Colon (tissue), 2 donors: ENCODE measurements around the gene C16orf89.
"Not testable (repeated sequence)": the region's sequence is repeated elsewhere in the genome, so short reads cannot be mapped to it uniquely, and the experiment has no call there.

ENCODE experiments used
- FAIRE-seq: peaks from 2 replicates; lab custom pipeline; 2012; peaks lifted over from hg19 to GRCh38; lab: Jason Lieb, UNC
- donor health status: control.
- donor health status: control.

C16orf89 gene

DNA sequence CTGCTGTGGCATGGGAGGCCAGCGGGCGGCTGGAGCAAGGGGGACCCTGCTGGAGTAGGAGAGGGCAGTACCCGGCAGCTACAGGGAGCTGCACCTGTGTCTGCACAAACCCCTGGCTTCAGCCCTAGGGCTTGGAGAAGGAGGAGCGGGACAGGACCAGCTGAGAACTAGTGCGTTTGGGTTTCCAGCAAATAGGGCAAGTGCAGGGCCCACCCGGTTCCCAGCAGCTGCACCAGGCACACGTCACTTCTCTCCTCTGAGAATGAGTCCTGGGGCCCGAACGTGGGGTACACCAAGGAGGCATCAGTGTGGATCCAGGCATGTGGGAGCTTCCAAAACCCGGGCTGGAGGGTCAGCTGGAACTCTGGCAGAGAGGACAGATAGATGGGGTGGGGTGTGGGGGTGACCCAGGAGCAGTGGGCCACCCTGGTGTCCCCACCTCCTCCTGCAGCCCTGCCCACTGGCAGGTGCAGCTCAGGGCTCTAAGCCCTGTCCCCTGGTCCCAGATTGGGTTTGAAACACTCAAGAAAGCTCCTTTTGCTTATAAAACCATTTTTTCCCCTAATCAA is 5.6 kb downstream of the C16orf89 start:
- no peak for FAIRE-seq

DNA sequence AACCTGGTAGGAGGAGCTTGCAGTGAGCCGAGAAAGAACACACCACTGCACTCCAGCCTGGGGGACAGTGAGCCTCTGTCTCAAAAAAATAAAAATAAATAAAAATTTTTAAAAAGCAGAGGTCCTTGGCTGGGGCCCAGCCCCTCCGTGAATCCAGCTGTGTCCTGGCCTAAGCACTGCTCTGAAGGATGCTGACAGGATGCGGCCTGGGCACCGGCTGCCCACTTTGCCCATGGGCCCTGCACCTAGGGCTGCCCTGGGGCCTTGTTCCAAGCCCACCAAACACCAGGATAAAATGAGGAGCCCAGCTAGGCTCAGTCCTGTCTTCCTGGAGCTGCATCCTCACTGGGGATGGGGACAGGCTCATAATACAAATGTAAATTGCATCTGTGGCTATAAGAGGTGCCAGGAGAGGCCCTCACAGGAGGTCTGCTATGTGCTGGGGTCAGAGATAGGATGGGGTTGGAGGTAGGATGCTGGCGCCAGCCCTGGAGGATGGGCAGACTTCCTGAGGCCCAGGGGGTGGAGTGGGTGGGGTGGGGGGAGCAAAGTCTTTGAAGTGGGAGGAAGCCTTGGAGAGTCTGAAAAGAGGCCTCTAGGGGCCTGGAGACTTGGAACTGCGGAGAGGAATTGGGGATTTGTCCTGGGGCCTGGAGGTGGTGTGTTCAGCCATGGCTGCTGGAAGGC is 6.2 kb downstream of the C16orf89 start:
- no peak for FAIRE-seq

DNA sequence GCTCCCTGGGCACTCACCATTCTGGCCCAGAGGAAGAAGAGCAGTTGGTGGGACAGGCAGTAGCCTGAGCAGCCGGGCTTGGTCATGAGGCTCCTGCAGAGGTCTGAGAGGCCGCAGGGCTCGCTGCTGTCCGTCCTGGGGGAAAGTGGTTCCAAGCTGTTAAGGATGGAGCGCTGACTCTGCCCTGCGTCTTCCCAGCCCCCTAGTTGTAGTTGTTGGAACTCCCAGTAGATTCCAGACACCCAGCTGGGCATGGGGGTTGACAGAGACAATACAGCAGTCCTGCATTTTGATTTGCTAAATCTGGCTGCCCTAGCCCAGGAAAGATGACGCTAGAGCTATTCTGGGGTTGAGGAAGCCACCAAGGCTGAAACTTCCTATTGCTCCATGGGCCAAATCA is 7.3 kb downstream of the C16orf89 start:
- FAIRE-seq, result no peak

DNA sequence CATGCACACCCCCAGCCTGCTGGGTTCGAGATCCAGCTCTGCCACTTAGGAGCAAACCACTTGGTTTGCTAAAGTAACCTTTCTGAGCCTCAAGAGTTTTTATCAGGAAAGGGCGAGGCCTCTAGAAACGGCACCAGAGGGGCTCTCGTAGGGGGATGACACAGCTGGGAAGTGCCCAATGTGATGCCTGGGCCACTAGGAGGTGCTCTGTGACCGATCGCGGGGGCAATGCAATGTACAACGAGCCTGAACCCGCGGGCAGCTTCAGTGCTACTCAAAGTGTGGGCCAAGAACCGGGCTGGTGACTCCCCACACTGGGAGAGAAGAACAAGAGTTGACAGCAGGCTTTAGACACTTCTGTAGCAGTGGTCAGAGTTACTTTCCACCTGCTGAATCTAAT is 9.4 kb downstream of the C16orf89 start:
- FAIRE-seq, result no peak

DNA sequence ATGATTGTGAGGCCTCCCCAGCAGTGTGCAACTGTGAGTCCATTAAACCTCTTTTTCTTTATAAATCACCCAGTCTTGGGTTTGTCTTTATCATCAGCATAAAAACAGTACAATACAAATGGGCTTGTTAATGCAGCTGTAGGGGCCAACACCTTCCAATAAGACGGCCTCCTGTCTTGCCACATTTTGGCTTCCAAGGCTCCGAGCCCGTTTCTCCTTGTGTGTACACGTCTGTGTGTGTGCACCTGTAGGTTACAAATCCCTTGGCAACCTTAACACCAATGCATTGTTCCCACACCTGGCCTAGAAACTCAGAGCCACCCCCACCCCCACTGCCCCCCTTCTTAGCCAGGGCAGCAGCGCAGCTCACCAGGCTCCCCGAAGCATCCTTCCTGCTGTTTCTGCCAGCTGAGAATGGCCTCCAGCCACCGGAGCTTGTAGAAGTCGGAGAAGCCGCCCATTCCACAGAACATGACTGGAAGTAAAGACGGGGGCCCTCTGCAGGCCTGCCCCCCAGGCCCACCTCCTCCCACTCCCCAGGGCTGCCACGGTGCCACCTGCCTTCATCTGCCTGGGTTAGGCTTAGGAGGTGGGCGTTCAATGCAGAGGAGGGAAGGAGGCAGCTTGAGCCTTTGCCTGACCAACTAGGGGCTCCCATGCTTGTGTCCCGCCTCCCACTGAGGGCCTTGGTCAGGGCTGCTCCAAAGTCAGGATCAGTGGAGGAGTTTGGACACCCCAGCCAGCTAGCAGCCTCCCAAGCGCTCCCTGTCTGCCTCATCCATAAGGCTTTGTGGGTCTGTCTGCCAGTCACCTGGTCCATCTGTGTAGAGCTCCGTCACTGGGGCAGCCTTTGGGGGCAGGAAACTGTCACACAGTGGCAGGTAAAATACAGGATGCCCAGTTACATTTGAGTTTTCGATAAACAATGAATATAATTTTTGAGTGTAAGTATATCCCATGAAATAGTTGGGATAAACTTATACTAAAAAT is 10.6 kb downstream of the C16orf89 start:
- FAIRE-seq, result no peak

DNA sequence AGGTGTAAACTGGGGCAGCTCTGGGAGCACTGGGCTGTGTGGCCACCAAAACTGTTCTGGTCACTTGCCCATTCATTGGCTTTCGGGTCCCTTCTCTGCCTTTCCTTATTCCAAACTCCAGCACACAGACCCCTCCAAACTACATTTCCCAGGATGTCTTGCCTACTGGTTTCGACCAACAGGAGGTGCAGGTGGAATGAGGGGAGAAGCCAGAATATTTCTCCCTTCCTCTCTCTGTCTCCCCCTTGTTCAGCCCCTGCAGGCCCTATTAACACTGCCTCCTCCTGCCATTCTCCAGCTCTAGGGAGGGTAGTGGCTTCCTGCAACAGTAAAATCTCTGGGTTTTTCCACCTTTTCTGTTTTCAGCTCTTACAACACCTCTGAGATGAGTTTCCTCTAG is 18.8 kb downstream of the C16orf89 start:
- no peak for FAIRE-seq

DNA sequence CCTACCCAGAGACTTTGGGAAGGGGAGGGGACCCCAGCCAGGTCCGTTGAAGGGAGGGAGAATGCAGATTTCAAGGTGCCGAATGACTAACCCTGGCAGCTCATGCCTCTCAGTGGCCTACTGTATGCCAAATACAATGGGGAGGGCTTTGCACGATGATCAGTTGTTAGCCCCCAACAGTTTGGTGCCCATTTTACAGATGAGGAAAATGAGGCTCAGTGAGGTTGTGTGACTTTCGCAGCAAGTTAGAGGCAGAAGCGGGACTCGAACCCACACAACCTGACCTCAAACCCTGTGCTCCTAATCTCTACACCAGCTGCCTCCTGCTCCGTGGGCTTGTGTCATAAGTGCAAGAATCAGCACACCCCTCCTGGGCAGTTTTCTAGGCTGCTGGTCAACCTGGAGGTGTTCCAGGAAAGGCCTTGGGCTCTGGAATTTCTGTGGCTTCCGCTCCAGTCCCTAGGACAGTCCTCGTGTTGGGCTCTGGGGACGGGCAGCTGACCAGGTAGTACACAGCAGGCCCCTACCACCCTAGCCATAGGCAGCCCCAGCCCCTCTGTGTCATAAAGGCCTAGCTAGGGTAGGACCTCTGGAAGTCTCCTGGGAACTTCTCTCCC is 20.1 kb downstream of the C16orf89 start:
- FAIRE-seq, result no peak

DNA sequence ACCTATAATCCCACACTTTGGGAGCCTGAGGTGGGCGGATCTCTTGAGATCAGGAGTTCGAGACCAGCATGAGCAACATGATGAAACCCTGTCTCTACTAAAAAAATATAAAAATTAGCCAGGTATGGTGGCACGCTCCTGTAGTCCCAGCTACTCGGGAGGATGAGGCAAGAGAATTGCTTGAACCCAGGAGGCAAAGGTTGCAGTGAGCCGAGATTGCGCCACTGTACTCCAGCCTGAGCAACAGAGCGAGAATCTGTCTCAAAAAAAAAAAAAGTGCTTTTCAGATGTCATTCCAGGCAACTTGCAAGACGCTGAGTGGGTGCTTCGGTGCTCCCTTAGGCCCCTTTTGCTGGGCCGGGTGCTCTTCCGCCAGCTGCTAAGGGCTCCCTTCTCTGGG is 21.2 kb downstream of the C16orf89 start:
- not testable (repeated sequence) for FAIRE-seq

DNA sequence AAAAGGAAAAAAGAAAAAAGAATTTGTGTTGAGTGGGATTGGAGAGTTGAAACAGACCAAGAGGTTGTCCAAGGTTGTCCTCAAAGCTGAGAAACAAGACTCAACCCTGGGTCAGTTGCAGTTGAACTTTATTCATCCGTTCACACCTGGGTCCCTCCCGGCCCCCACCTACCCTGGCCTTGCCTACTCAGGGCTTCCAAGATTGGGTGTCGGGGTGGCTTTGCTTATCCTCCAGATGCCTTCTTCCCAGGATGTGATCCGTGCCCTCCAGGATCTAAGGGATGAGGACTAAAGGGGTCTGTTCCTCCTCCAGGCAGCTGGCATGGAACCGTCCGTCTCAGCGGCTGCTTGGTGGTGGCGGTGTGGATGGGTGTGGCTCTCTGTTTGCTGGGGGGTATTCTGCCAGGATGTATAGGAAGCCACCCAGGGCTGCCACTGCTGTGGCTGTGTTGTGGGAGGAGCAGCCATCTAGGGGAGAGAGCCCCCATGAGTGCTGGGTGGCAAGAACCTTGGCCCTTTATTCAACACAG is 21.7 kb downstream of the C16orf89 start:
- FAIRE-seq, result no peak

DNA sequence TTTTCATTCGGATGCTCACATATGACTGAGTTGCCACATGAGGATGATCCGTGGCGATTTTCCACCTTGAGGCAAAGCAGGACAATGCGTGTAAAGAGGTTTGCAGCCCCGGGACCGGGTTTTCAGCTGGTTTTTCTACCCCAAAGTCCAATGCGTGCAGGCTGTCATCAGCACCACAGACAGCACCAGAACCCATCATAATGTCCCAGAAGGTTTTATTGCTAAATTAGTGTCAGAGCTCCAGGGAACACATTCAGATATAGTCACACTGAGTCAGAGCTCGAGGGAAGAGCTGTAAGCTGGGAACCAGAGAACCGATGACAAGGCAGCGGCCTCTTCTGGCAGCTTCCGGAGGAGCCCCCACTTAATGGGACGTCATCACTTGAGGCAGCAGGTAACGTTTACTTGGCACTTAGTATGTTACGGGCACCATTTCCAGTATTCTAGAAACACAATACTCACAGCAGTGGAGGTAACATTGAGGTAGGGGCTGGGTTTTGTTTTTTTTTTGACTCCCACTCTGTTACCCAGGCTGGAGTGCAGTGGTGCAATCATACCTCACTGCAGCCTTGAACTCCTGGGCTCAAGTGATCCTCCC is 23.1 kb downstream of the C16orf89 start:
- FAIRE-seq, result no peak

DNA sequence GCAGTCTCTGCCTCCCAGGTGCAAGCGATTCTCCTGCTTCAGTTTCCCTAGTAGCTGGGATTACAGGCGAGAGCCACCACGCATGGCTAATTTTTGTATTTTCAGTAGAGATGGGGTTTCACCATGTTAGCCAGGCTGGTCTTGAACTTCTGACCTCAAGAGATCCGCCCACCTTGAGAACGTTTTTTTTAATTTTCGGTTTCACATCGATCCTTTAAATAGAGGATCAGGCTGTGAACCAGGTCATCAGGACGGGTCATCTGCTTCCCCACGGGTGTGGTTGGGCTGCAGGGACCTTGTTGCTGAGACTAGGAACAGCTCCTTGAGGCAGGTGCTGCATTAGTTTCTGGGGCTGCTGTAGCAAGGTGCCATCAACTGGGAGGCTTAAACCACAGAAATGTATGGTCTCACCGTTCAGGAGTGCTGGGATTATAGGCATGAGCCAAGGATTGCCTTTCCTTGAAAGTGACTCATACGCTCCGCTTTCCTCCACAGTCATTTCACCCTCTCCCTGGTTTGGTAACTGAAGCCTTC is 24.1 kb downstream of the C16orf89 start:
- FAIRE-seq, result no peak

DNA sequence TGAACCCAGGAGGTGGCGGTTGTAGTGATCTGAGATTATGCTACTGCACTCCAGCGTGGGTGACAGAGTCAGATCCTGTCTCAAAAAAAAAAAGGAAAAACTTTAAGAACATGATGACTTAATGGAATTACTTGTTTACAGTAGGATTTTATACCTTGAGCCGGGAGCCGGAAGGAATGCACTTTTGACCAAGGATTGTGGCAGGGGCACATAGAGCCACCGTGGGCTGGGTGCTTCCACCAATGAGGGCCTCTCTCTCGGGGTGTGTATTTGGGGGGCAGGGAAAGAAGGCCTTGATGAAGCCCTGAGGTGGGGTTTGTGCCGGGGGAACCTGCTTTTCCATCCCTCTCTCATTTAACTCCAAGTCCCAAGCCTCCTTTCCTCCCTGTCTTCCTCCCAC is 25.3 kb downstream of the C16orf89 start:
- no peak for FAIRE-seq

DNA sequence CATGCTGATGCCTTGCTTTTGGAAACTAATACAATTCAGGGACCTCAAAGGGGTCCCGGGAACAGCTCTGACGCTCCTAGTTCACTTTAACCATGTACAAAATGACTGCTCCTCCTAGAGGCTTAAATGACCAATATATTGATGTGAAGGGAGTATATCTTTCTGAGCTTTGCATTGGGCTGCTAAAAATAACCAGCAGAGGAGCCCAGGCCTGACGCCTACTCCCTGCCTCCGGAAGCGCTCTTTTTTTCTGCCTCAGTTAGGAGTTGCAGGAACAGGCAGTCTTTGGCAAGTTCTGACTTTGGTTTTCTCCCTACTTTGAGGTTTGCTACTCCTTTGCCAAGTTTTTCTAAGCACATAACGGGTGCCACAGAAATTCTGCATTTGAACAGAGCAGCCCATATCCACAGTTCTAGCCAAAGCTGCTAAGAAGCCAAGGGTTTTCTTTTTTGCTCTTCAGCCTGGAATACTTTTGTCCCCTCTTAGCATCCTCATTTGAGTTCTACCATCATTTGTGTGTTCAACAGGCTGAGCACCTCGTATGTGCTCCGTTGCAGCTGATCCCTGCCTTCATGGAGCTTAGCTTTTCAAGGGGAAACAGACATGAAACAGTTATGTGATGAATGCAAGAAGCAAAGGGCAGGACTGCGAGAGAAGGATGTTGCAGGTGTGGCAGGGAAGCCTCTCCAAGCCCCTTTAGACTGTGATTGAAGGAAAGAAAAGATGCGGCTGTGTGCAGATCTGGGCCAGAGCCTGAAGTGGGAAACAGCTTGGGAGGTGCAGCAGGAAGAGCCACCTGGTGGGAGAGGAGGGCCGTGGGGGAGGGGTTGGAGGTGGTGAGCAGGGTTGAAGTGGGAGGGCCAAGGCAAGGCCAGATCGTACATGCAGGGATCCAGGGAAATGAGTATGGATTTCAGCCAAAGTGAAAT is 29.3 kb downstream of the C16orf89 start:
- no peak for FAIRE-seq

DNA sequence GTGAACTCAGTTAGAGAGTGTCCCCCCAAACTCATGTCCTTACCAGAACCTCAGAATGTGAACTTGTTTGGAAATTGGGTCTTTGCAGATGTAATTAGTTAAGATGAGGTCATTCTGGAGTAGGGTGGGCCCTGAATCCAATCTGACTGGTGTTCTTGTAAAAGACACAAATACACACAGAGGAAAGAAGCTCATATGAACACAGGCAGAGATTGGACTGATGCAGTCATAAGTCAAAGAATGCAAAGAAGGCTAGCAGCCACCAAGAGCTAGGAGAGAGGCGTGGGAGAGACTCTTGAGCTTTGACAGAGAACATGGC is 29.9 kb downstream of the C16orf89 start:
- no peak for FAIRE-seq

DNA sequence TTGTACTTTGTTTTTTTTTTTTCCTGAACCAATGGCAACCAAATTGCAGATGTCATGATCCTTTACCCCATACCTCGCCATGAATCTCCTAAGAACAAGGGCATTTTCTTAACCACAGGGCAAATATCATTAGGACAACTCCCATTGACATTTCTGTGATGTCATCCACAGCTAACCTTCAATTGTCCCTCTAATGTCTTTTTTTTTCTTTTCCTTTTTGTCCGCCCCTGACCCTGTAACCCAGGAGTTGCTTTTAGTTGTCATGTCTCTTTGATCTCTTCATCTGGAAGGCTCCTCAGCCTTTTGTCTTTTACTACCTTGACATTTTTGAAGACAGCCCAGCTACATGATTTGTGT is 31.6 kb downstream of the C16orf89 start:
- no peak for FAIRE-seq

DNA sequence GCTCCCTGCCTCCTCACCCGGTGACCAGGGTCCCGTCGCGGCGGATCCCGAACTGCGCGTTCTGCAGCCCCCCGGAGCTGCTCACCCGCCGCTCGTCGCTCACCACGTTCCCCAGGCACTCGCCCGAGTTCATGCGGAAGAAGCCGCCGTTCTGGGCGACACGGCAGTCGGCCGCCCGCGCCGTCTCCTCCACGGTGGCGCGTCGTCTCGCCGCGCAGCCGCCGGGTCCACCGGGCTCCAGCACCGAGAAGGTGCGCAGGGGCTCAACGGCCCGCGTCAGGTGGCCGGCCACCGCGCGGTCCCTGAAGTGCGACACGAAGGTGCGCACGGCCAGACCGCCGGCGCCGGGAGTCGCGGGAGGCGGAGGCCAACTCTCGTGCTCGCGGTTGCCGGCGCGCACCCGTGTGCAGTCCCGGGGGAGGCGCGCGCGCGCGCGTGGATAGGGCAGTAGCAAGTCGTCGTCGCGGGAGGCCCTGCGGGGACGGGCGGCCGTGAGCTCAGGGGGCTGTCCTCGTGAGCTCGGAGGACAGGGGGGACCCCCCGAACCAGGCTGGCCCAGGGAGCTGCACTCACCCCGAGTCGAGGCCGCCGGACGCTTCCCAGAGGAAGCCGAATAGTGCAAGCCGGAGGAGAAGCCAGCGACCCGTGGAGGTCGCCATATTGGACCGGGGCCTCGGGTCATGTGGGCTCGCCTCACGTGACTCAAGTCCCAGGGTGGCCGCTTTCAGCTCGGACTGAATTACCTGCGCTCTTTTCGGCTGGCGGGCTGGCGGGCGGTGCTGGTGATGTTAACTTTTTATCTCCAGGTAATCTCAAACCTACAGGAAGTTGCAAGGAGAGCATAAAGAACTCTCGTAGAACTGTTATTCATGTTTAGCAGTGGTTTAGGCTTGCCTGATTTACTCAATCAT is 32.2 kb downstream of the C16orf89 start, which contains the start of gene NAGPA:
Gene NAGPA (minus strand): TSS at position 680 of the 911 bp plus-strand sequence. CDS start 21 bp downstream, at position 659.
- no peak for FAIRE-seq

DNA sequence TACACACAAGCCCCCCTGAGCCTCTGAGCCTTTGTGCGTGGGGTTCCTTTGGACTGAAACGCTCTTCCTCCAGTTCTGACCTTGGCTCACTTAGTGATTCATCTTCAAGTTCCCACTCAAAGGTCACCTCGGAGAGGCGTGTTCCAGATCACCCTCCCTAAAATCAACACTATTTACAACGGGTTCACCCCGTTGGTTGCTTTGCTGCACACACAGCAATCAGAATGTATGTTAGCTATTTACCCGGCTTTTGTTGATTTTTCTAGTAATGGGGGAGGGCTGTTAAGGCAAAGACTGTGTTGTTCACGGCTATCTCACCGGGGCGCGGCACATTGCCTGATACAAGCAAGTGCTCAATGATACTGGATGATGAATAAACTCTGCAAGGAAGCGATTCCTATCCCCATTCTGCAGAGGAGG is 33.0 kb downstream of the C16orf89 start:
- FAIRE-seq, result no peak

DNA sequence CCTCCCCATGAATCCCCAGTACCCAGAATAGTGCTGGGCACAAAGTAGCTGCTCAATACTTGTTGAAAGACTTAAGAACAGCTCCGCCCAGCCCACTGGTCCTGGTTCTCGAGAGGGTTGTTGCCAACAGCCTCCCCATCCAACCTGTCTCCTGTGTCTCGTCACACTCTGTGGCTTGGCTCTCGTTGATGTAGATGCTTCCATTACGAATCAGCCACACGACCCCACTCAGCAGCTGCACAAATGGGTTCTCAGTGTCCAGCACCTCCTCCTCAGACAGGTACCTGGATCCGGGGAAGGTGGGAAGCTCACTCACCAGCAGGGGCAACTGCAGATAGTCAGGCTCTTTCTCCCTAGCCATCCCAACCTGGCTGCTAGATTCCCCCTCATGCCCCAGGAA is 34.2 kb downstream of the C16orf89 start:
- no peak for FAIRE-seq

DNA sequence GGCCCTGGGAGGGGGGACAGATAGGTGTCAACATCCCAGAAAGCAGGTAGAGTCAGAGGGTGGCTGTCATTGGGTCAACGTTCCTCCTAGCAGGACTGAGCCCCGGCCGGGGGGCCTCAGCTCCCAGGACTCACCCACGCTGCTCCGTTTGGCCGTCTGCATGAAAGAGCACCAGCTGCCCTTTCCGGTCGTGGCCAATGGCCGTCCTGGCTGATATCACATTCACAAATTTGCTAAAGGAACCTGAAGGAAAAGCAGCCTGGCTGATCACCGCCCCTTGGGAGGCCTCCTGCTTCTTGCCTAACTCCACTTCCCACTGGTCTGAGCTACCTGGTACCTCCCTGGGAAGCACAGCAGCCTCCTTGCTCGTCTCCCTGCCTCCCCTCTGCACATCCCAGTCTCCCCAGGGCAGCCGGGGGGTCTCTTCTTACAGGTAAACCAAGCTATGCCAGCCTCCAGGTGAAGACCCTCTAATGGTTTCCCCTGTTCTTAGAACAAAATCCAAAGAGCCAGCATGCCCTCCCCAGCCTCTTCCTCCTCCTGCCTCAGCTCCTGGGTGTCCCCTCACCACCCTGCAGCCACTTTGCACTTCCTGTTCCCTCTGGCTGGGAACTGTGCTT is 35.4 kb downstream of the C16orf89 start:
- no peak for FAIRE-seq
